Endothelial cell (in vitro differentiated cells): Measurements from ENCODE around the gene GCKR. TPM values are rescaled to one million over a fixed set of nuclear protein-coding genes. Genes with fewer than 3 reads are reported as not detected.

Source experiments
- DNase-seq: peaks from one replicate; pipeline ENCODE4 v3.0.0; 2021; ENCODE audit warnings: low spot score
- H3K27ac Mint-ChIP-seq: one replicate; pipeline ENCODE4 v1.8.0; 2021; ENCODE audit warnings: mixed read lengths, inconsistent platforms; ENCODE audit not compliant: unreplicated experiment
- H3K27me3 Mint-ChIP-seq: one replicate; pipeline ENCODE4 v1.8.0; 2021; ENCODE audit warnings: mild to moderate bottlenecking, moderate library complexity, mixed read lengths, inconsistent platforms; ENCODE audit not compliant: unreplicated experiment
- H3K36me3 Mint-ChIP-seq: one replicate; pipeline ENCODE4 v1.8.0; 2021; ENCODE audit warnings: mild to moderate bottlenecking, low read depth, mixed read lengths, inconsistent platforms; ENCODE audit not compliant: unreplicated experiment
- H3K4me1 Mint-ChIP-seq: one replicate; pipeline ENCODE4 v1.8.0; 2021; ENCODE audit warnings: mild to moderate bottlenecking, mixed read lengths, inconsistent platforms; ENCODE audit not compliant: unreplicated experiment
- H3K4me3 Mint-ChIP-seq: one replicate; pipeline ENCODE4 v1.8.0; 2021; ENCODE audit warnings: mild to moderate bottlenecking, mixed read lengths, inconsistent platforms; ENCODE audit not compliant: unreplicated experiment
- H3K9me3 Mint-ChIP-seq: one replicate; pipeline ENCODE4 v1.8.0; 2021; ENCODE audit warnings: mixed read lengths, inconsistent platforms; ENCODE audit not compliant: unreplicated experiment
- total RNA-seq: library from RNA; stranded (reverse); fragmentation: NEBNext Ultra II Directional; extraction: Animal tissue kit (Norgen Biotek cat#: 25700); gene quantifications from one replicate; pipeline ENCODE4 v1.2.1, GENCODE V29; 2021; ENCODE audit not compliant: unreplicated experiment
- TF ChIP-seq, protein P1 (sequence below): fragments of 200-600 bp; sonication (generic); IDR thresholded peaks from one replicate; pipeline ENCODE4 v1.5.0; 2021; ENCODE audit warnings: antibody characterized with exemption; ENCODE audit not compliant: unreplicated experiment

The GCKR gene
- total RNA-seq, 1 donor from 2014 or later = 0.59 TPM

DNA sequence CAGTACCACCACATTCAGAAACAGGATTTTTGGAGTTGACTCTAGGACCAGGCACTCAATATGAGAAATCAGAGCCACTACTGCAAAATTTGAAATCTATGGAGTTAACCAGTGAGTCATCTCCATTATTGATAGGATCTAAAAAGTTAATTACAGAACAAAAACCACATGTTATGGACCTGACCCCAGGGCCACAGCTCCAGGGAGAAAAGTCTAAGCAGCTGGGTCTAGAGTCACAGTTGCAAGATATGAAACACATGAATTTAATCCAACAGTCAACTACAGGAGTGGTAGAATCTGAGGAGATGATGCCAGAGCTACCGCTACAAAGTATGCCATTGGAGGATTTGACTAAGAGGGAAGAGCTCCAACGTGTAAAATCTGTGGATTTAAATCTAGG lies 72.8 kb downstream of the GCKR start:
- Mint-ChIP-seq H3K9me3 (no peaks in the 10 kb centered on the region), H3K36me3 (no peaks in the 10 kb centered on the region), H3K27ac (no peak overlapping the region), H3K4me1 (peaks cover 18% of the 10 kb centered on the region), H3K4me3 (no peak overlapping the region), H3K27me3 (peaks cover 3% of the 10 kb centered on the region)
- DNase-seq = no peak
- TF ChIP-seq, protein P1, sequence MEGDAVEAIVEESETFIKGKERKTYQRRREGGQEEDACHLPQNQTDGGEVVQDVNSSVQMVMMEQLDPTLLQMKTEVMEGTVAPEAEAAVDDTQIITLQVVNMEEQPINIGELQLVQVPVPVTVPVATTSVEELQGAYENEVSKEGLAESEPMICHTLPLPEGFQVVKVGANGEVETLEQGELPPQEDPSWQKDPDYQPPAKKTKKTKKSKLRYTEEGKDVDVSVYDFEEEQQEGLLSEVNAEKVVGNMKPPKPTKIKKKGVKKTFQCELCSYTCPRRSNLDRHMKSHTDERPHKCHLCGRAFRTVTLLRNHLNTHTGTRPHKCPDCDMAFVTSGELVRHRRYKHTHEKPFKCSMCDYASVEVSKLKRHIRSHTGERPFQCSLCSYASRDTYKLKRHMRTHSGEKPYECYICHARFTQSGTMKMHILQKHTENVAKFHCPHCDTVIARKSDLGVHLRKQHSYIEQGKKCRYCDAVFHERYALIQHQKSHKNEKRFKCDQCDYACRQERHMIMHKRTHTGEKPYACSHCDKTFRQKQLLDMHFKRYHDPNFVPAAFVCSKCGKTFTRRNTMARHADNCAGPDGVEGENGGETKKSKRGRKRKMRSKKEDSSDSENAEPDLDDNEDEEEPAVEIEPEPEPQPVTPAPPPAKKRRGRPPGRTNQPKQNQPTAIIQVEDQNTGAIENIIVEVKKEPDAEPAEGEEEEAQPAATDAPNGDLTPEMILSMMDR = no peak

DNA sequence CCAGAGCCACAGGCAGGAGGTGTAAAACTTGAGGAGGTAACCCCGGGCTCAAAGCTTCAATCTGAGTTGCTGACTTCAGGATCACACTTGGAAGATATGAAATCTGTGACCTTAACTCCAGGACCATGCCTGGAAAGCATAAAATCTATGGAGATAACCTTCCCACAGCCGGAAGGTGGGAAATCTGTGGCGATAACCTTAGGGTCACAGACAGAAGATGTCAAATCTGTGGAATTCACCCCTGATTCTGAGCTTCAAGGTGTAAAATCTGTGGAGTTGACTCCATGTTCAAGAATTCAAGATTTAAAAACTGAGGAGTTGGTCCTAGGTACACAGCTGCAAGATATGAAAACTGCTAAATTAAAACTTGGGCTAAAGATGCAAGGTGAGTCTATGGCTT lies 74.6 kb downstream of the GCKR start:
- Mint-ChIP-seq H3K4me3 (no peak overlapping the region), H3K27ac (no peak overlapping the region), H3K4me1 (peaks cover 12% of the 10 kb centered on the region), H3K27me3 (peaks cover 3% of the 10 kb centered on the region), H3K9me3 (no peaks in the 10 kb centered on the region), H3K36me3 (no peaks in the 10 kb centered on the region)
- TF ChIP-seq, protein P1 = no peak
- no peak for DNase-seq

DNA sequence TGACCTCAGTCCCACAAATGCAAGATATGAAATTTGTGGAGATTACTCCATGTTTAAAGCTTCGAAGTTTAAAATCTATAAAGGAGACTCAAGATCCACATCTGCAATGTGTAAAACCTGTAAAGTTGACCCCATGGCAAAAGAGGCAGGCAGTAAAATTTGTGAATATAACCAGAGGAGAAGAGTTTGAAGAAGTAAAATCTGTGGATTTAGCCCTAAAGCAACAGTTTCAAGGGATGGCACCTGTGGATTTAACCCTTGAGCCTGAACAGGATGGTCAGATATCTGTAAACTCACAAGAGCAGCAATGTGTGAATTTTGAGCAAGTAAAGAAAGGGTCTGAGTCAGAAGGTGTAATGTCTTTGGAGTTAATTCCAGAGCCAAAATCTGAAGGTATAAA lies 75.0 kb downstream of the GCKR start:
- Mint-ChIP-seq H3K4me3 (no peak overlapping the region), H3K9me3 (no peaks in the 10 kb centered on the region), H3K4me1 (peaks cover 9% of the 10 kb centered on the region), H3K36me3 (no peaks in the 10 kb centered on the region), H3K27me3 (peaks cover 3% of the 10 kb centered on the region), H3K27ac (no peak overlapping the region)
- DNase-seq = no peak
- TF ChIP-seq, protein P1 = no peak

GRCh38 chr2:27572439-27572838 lies 75.8 kb downstream of the GCKR start:
- peaks cover 1% of the 10 kb centered on the region for H3K4me1 Mint-ChIP-seq
- peaks cover 3% of the 10 kb centered on the region for H3K27me3 Mint-ChIP-seq
- no peaks in the 10 kb centered on the region for H3K9me3 Mint-ChIP-seq
- no peak for DNase-seq
- H3K4me3 Mint-ChIP-seq = no peak overlapping the region
- H3K27ac Mint-ChIP-seq = no peak overlapping the region
- no peaks in the 10 kb centered on the region for H3K36me3 Mint-ChIP-seq
- TF ChIP-seq, protein P1 = no peak

DNA sequence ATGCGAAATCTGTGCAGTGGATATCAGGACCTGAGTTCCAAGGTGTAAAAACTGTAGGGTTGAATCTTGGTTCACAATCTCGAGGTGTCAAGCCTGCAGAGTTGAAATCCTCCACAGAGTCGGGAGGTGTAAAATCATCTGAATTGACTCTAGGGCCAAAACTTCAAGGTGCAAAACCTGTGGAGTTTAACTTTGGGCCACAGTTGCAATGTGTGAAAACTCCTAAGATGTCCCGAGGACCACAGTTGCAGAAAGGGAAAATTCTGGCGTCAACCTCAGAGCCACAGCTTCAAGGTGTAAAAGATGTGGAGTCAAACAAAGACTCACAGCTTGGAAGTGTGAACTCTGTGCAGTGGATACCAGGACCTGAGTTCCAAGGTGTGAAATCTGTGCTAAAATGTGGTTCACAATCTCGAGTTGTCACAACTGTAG lies 76.4 kb downstream of the GCKR start:
- no peak for DNase-seq
- TF ChIP-seq, protein P1 = no peak
- no peak overlapping the region for H3K4me3 Mint-ChIP-seq
- H3K4me1 Mint-ChIP-seq = no peaks in the 10 kb centered on the region
- H3K27ac Mint-ChIP-seq = no peak overlapping the region
- H3K36me3 Mint-ChIP-seq = peaks cover 4% of the 10 kb centered on the region
- no peaks in the 10 kb centered on the region for H3K9me3 Mint-ChIP-seq
- peaks cover 2% of the 10 kb centered on the region for H3K27me3 Mint-ChIP-seq

Other genes starting within 250 kb of the GCKR start
- gene SLC30A3, start 233.8 kb upstream of the GCKR start, total RNA-seq = not detected
- gene DNAJC5G, start 221.4 kb upstream of the GCKR start, total RNA-seq = not detected
- not detected for gene TRIM54, start 214.4 kb upstream of the GCKR start, total RNA-seq
- gene UCN, start 188.4 kb upstream of the GCKR start, total RNA-seq = 1.5 TPM
- 55.0 TPM for gene MPV17, start 173.7 kb upstream of the GCKR start, total RNA-seq
- gene GTF3C2, start 140.1 kb upstream of the GCKR start, total RNA-seq = 61.4 TPM
- gene EIF2B4, start 126.5 kb upstream of the GCKR start, total RNA-seq = 48.6 TPM
- 90.5 TPM for gene SNX17, start 126.2 kb upstream of the GCKR start, total RNA-seq
- gene ZNF513, start 116.1 kb upstream of the GCKR start, total RNA-seq = 20.8 TPM
- gene PPM1G, start 87.2 kb upstream of the GCKR start, total RNA-seq = 127 TPM
- 117 TPM for gene NRBP1, start 68.2 kb upstream of the GCKR start, total RNA-seq
- gene KRTCAP3, start 54.5 kb upstream of the GCKR start, total RNA-seq = 4.6 TPM
- 32.2 TPM for gene IFT172, start 7.1 kb upstream of the GCKR start, total RNA-seq
- 26.4 TPM for gene FNDC4, start 1.6 kb upstream of the GCKR start, total RNA-seq
- gene ZNF512, start 86.2 kb downstream of the GCKR start, total RNA-seq = 30.1 TPM
- 4.7 TPM for gene CCDC121, start 132.2 kb downstream of the GCKR start, total RNA-seq
- gene GPN1, start 132.2 kb downstream of the GCKR start, total RNA-seq = 39.7 TPM
- gene SUPT7L, start 166.8 kb downstream of the GCKR start, total RNA-seq = 39.1 TPM
- gene SLC4A1AP, start 167.1 kb downstream of the GCKR start, total RNA-seq = 19.8 TPM